ENCODE data around the gene IL26.

Gene IL26

GRCh38 chr12:68233498-68233897 is 7.9 kb upstream of the IL26 start:
- no peak for TF ChIP-seq CTCF (conservative IDR thresholded peaks at IDR 0.05)
- H3K27ac ChIP-seq, result no peak overlapping the region

GRCh38 chr12:68231691-68232090 is 6.1 kb upstream of the IL26 start:
- no peak overlapping the region for H3K27ac ChIP-seq
- TF ChIP-seq CTCF (conservative IDR thresholded peaks at IDR 0.05), result no peak

- TF ChIP-seq CTCF (conservative IDR thresholded peaks at IDR 0.05), result no peak
Measured at GRCh38 chr12:68231229-68231628, 5.6 kb upstream of the IL26 start.

GRCh38 chr12:68229956-68230355 is 4.3 kb upstream of the IL26 start:
- H3K27ac ChIP-seq, result no peak overlapping the region
- TF ChIP-seq CTCF (conservative IDR thresholded peaks at IDR 0.05), result no peak

More at GRCh38 chr12:68231229-68231628, 5.6 kb upstream of the IL26 start:
- no peak overlapping the region for H3K27ac ChIP-seq

- no peak for TF ChIP-seq CTCF (conservative IDR thresholded peaks at IDR 0.05)
- H3K27ac ChIP-seq, result no peak overlapping the region
Measured at GRCh38 chr12:68227356-68227755, 1.7 kb upstream of the IL26 start.

- TF ChIP-seq CTCF (conservative IDR thresholded peaks at IDR 0.05), result no peak
- H3K27ac ChIP-seq, result no peak overlapping the region
Measured at GRCh38 chr12:68224613-68225285, 861 bp downstream of the IL26 start.

- TF ChIP-seq CTCF (conservative IDR thresholded peaks at IDR 0.05), result peak; percentile 95
- H3K27ac ChIP-seq, result no peak overlapping the region
Measured at GRCh38 chr12:68223067-68223747, 2.4 kb downstream of the IL26 start.

Data from VCaP (cell line).